ENCODE results near the gene TLX2. TPM values are rescaled to one million over a fixed set of nuclear protein-coding genes. Genes with fewer than 3 reads are reported as not detected.
"Not testable (repeated sequence)": the region's sequence is repeated elsewhere in the genome, so short reads cannot be mapped to it uniquely, and the experiment has no call there.

Gene TLX2
- total RNA-seq, 6 donors from 2014 or later = 0.26 to 2.6 TPM; not detected in 4

DNA sequence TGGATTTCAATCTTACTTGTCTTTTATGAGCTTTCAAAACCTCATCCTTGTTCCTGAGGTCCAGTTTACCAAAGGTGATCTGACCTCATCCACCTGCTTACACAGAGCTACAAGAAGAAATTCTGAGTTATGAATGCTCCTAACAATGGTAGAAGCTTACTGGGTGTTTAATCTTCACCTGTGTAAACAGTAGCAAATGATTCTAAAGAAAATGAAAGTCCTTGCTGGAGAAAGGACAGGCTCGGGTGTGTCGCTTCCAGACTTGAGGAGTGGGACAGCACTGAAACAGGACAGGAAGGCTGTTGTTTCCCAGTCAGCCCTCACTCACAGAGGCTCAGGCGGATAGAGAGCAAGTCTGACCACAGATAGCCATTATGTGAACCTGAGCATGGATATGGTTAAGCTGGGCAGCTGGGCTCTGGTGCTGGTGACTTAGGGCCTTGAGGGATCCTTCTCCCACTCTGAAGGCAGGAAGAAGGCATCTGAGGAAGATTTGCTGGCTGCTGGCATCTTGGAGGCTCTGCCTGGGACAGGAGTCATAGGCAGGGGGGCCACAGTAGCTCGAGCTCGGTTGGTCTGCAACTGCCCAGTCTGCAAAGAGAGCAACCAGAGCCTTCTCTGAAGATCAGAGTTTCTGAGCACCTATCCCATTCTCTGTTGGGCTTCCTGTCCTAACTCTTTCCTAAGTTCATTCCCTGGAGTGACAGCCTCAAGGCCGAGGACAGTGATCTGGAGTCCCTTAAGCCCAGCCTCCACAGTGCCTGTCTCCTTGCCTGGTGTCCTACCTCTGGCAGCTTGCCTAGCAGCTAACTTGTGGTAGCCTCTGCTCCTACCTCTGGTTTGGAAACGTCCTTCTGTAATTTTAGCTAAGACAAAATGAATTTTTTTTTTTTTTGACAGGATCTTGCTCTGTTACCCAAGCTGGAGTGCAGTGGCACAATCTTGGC is 44.3 kb downstream of the TLX2 start:
- Histone ChIP-seq H3K9me3 (no peaks in the 10 kb centered on the region), H3K27ac (no peak overlapping the region), H3K36me3 (peaks cover 0 to 9% (median 7%) of the 10 kb centered on the region in 4 donors), H3K27me3 (no peaks in the 10 kb centered on the region), H3K4me3 (no peak overlapping the region), H3K4me1 (peaks cover 7 to 21% (median 9%) of the 10 kb centered on the region in 4 donors)
- ATAC-seq (ENCODE audit: low FRiP score in 2 of 2) (no peak), DNase-seq (no peak)
- 58 to 73% methylated on average over 5 to 7 of the region's 7 CpGs for WGBS, 2 donors
- TF ChIP-seq POLR2AphosphoS5 (IDR thresholded peaks at IDR 0.05) (no peak), CTCF (IDR thresholded peaks at IDR 0.05) (no peak), POLR2A (IDR thresholded peaks at IDR 0.05) (no peak), EP300 (IDR thresholded peaks at IDR 0.05) (no peak)

GRCh38 chr2:74559912-74560311 is 45.7 kb downstream of the TLX2 start:
- Histone ChIP-seq H3K27ac (no peak overlapping the region), H3K9me3 (no peaks in the 10 kb centered on the region), H3K36me3 (peaks cover 0 to 9% (median 7%) of the 10 kb centered on the region in 4 donors), H3K4me3 (no peak overlapping the region), H3K27me3 (no peaks in the 10 kb centered on the region), H3K4me1 (peaks cover 5 to 17% (median 8%) of the 10 kb centered on the region in 4 donors)
- TF ChIP-seq POLR2AphosphoS5 (IDR thresholded peaks at IDR 0.05) = no peak
- TF ChIP-seq CTCF (IDR thresholded peaks at IDR 0.05) = no peak
- no peak for TF ChIP-seq EP300 (IDR thresholded peaks at IDR 0.05)
- TF ChIP-seq POLR2A (IDR thresholded peaks at IDR 0.05) = no peak
- ATAC-seq (ENCODE audit: low FRiP score in 2 of 2) (no peak), DNase-seq (no peak)
- 53 to 54% methylated on average over 5 of the region's 5 CpGs for WGBS, 2 donors

DNA sequence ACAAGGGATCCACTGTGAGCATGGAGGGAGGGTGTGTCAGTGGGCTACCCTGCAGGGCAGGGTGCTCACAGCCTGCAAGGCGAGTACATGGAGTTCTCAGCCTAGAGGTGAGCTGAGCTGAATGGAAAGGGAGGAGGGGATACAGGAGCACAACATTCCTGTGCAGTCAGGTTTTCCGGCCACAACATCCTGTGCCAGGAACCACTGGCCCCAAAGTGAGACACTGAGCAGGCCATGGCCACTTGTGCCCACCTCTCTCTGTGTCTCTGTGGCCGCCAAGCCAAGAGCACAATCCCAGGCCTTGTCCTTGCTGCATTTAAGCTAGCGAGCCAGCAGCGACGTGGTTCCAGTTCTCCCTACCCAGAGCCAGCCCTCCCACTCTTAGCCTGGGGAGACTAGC is 46.3 kb downstream of the TLX2 start:
- no peak for ATAC-seq (ENCODE audit: low FRiP score in 2 of 2)
- DNase-seq = no peak
- Histone ChIP-seq H3K27ac (no peak overlapping the region), H3K4me3 (no peak overlapping the region), H3K4me1 (peaks cover under 1 to 12% (median 3%) of the 10 kb centered on the region in 4 donors), H3K36me3 (peaks cover 0 to 9% (median 7%) of the 10 kb centered on the region in 4 donors), H3K27me3 (no peaks in the 10 kb centered on the region), H3K9me3 (no peaks in the 10 kb centered on the region)
- no peak for TF ChIP-seq EP300 (IDR thresholded peaks at IDR 0.05)
- TF ChIP-seq POLR2AphosphoS5 (IDR thresholded peaks at IDR 0.05) = no peak
- no peak for TF ChIP-seq CTCF (IDR thresholded peaks at IDR 0.05)
- no peak for TF ChIP-seq POLR2A (IDR thresholded peaks at IDR 0.05)
- 66 to 68% methylated on average over 6 of the region's 6 CpGs for WGBS, 2 donors

GRCh38 chr2:74561022-74561421 is 46.8 kb downstream of the TLX2 start:
- not testable (repeated sequence) for DNase-seq; H3K4me3 ChIP-seq; ATAC-seq (ENCODE audit: low FRiP score in 2 of 2); H3K9me3 ChIP-seq; H3K27ac ChIP-seq; H3K36me3 ChIP-seq; H3K4me1 ChIP-seq; H3K27me3 ChIP-seq
- WGBS, 2 donors = 96 to 100% methylated on average over 1 of the region's 1 CpG

GRCh38 chr2:74562126-74562775 is 48.0 kb downstream of the TLX2 start:
- TF ChIP-seq EP300 (IDR thresholded peaks at IDR 0.05) (no peak), POLR2A (IDR thresholded peaks at IDR 0.05) (no peak), POLR2AphosphoS5 (IDR thresholded peaks at IDR 0.05) (no peak), CTCF (IDR thresholded peaks at IDR 0.05) (no peak)
- no peak overlapping the region for H3K27ac ChIP-seq
- no peaks in the 10 kb centered on the region for H3K27me3 ChIP-seq
- H3K4me3 ChIP-seq = no peak overlapping the region
- H3K9me3 ChIP-seq = no peaks in the 10 kb centered on the region
- H3K4me1 ChIP-seq = no peaks in the 10 kb centered on the region
- no peaks in the 10 kb centered on the region for H3K36me3 ChIP-seq
- DNase-seq (no peak), ATAC-seq (ENCODE audit: low FRiP score in 2 of 2) (no peak)
- 85 to 86% methylated on average over 7 of the region's 7 CpGs for WGBS, 2 donors
